Kidney (tissue), 14 donors: ENCODE results near the gene UNC13B. TPM values are rescaled to one million over a fixed set of nuclear protein-coding genes. Genes with fewer than 3 reads are reported as not detected.
"Not testable (repeated sequence)": the region's sequence is repeated elsewhere in the genome, so short reads cannot be mapped to it uniquely, and the experiment has no call there.

Experiments used
- DNase-seq, 5 donors: peaks; one replicate each; pipeline ENCODE4 v3.0.0-alpha.2; 2013 to 2020
- FAIRE-seq: peaks from 2 replicates; lab custom pipeline; 2012; peaks lifted over from hg19 to GRCh38; lab: Jason Lieb, UNC
- H3K27ac ChIP-seq, 2 donors: one replicate each; pipeline ENCODE4 v1.7.0; 2013; ENCODE audit warnings: low read depth in 2 of 2, low read length in 2 of 2, inconsistent platforms in 1 of 2
- H3K27me3 ChIP-seq: one replicate; pipeline ENCODE4 v1.7.1; 2013; ENCODE audit warnings: low read length, inconsistent platforms; ENCODE audit not compliant: control insufficient read depth, insufficient read depth
- H3K36me3 ChIP-seq, 3 donors: one replicate each; pipeline versions ENCODE4 v1.7.0 to v1.7.1; 2013; ENCODE audit warnings: low read length in 3 of 3, control low read depth in 1 of 3, inconsistent platforms in 1 of 3; ENCODE audit not compliant: insufficient read depth in 3 of 3, control insufficient read depth in 2 of 3
- H3K4me1 ChIP-seq, 3 donors: one replicate each; pipeline versions ENCODE4 v1.7.0 to v1.7.1; 2013; ENCODE audit warnings: low read length in 3 of 3, inconsistent platforms in 1 of 3, low read depth in 1 of 3; ENCODE audit not compliant: control insufficient read depth in 2 of 3, insufficient read depth in 2 of 3
- H3K4me3 ChIP-seq, 3 donors: one replicate each; pipeline versions ENCODE4 v1.7.0 to v1.8.1; 2013; ENCODE audit warnings: low read length in 3 of 3, control low read depth in 1 of 3, inconsistent platforms in 1 of 3
- H3K9ac ChIP-seq, 3 donors: one replicate each; pipeline versions ENCODE4 v1.7.0 to v1.7.1; 2013; ENCODE audit warnings: low read length in 3 of 3, control low read depth in 1 of 3, inconsistent platforms in 1 of 3
- H3K9me3 ChIP-seq, 3 donors: one replicate each; pipeline versions ENCODE4 v1.7.0 to v1.7.1; 2013; ENCODE audit warnings: low read length in 3 of 3, control low read depth in 1 of 3, inconsistent platforms in 1 of 3; ENCODE audit not compliant: control insufficient read depth in 2 of 3, insufficient read depth in 1 of 3
- intact Hi-C: fragments of 100-400 bp; cut with DNase I; formaldehyde crosslinking; loops from one replicate; pipeline ENCODE4 v1.11.1; 2022
- polyA plus RNA-seq: library from polyadenylated mRNA; stranded (reverse); fragments of 350-450 nt; fragmentation: Illumina TruSeq; extraction: RNeasy Lipid Tissue Mini Kit (QIAGEN cat#74804); gene quantifications from one replicate; pipeline ENCODE4 v1.2.3, GENCODE V29; 2014; ENCODE audit warnings: low read depth, low replicate concordance; ENCODE audit not compliant: insufficient read depth
- total RNA-seq: library from RNA; stranded (reverse); fragmentation: NEBNext Ultra II Directional; extraction: Animal tissue kit (Norgen Biotek cat#: 25700); gene quantifications from one replicate; pipeline ENCODE4 v1.2.1, GENCODE V29; 2021
- TF ChIP-seq, protein P1 (sequence below): IDR thresholded peaks from 3 replicates; pipeline ENCODE4 v1.5.1; 2012; ENCODE audit warnings: mild to moderate bottlenecking, moderate library complexity, borderline replicate concordance; ENCODE audit not compliant: insufficient read depth; ENCODE audit errors: extremely low read depth
- donor health status: control.
- donor health status: control.
- donor health status: control.
- donor health status: control.
- donor health status: control.
- donor health status: DM: yes; HTN: yes; CAD: no.
- donor health status: Normal renal cell carcinoma (clear cell type).

UNC13B gene
- total and polyA plus RNA-seq, 2 donors from 2014 or later: 20.8 to 43.6 TPM

DNA sequence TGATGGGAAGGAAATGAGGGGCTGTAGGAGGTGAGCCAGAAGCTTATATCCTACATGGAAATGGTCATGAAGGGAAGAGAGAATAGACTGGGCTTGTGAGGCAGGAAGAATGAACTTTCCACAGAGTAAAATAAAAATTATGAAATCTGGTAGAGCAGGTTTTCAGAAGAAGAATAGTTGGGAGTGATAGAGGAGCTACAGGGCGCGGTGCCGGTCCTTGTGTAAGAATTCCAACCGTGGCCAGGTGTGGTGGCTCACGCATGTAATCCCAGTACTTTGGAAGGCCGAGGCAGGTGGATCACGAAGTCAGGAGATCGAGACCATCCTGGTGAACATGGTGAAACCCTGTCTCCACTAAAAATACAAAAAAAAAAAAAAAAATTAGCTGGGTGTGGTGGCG lies 8.9 kb upstream of the UNC13B start:
- no peak overlapping the region for H3K9ac ChIP-seq
- intact Hi-C loops: no loop called here
- peaks cover 0 to 8% (median 0%) of the 10 kb centered on the region in 3 donors for H3K9me3 ChIP-seq
- H3K36me3 ChIP-seq: no peaks in the 10 kb centered on the region
- DNase-seq: no peak
- no peaks in the 10 kb centered on the region for H3K27me3 ChIP-seq
- FAIRE-seq: no peak
- no peaks in the 10 kb centered on the region for H3K4me1 ChIP-seq
- TF ChIP-seq, protein P1, sequence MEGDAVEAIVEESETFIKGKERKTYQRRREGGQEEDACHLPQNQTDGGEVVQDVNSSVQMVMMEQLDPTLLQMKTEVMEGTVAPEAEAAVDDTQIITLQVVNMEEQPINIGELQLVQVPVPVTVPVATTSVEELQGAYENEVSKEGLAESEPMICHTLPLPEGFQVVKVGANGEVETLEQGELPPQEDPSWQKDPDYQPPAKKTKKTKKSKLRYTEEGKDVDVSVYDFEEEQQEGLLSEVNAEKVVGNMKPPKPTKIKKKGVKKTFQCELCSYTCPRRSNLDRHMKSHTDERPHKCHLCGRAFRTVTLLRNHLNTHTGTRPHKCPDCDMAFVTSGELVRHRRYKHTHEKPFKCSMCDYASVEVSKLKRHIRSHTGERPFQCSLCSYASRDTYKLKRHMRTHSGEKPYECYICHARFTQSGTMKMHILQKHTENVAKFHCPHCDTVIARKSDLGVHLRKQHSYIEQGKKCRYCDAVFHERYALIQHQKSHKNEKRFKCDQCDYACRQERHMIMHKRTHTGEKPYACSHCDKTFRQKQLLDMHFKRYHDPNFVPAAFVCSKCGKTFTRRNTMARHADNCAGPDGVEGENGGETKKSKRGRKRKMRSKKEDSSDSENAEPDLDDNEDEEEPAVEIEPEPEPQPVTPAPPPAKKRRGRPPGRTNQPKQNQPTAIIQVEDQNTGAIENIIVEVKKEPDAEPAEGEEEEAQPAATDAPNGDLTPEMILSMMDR: no peak
- no peak overlapping the region for H3K4me3 ChIP-seq
- no peak overlapping the region for H3K27ac ChIP-seq

DNA sequence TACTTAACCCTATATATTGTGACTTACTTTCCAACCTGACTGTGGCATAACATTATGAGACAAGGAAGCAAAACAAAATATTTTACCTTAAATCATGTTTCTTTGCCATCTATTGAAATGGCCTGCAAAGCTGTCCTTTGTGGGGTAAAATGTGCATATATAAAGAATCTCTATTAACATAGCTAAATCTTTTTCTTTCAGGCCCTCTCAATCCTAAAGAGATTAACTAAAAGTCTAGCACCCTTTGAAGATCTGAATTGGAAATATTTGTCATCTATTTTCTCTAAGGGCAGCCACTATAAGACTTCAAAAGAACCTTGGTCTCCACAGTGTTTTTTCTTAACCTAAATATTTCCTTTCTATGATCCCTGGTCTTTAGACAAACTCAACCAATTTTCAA lies 5.0 kb upstream of the UNC13B start:
- intact Hi-C loops: no loop called here
- H3K4me3 ChIP-seq: no peak overlapping the region
- no peak overlapping the region for H3K27ac ChIP-seq
- TF ChIP-seq, protein P1: no peak
- no peaks in the 10 kb centered on the region for H3K27me3 ChIP-seq
- no peak for FAIRE-seq
- no peak overlapping the region for H3K9ac ChIP-seq
- no peak for DNase-seq
- H3K36me3 ChIP-seq: no peaks in the 10 kb centered on the region
- no peaks in the 10 kb centered on the region for H3K9me3 ChIP-seq
- no peaks in the 10 kb centered on the region for H3K4me1 ChIP-seq

- H3K4me3 ChIP-seq, intact Hi-C loops, H3K36me3 ChIP-seq, H3K27me3 ChIP-seq, FAIRE-seq, H3K4me1 ChIP-seq, H3K27ac ChIP-seq, DNase-seq, H3K9me3 ChIP-seq, H3K9ac ChIP-seq: not testable (repeated sequence)
Observed at GRCh38 chr9:35157836-35158235, 4.0 kb upstream of the UNC13B start.

DNA sequence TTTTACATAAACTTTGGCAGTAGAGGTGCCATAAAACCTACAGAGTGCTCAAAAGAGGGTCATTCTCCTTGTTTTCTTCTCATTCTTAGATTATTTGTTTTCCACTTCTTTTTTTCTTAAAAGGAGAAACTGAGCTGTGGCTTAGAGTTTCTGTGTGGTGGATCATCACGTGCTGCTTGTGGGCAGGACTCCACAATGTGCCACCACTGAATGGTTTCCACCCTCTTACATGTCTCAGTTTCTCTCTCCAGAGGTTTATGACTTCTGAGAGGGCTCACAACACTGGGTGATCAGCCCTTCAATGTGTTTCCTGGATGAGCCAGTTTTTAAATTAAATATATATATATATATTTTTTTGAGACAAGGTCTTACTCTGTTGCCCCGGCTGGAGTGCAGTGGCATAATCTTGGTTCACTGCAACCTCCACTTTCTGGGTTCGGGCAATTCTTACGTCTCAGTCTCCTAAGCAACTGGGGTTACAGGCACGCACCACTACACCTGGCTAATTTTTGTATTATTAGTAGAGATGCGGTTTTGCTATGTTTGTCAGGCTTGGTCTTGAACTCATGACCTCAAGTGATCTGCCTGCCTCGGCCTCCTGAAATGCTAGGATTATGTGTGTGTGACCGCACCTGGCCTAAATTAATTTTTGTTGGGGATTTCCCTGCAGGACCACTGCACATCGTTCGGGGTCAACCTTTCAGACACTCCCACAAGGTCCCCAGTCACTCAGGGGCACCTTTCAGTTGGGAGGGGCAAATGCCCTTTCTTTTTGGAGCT lies 3.1 kb upstream of the UNC13B start:
- intact Hi-C loops: no loop called here
- no peaks in the 10 kb centered on the region for H3K27me3 ChIP-seq
- H3K4me1 ChIP-seq: peaks cover 0 to 4% (median 3%) of the 10 kb centered on the region in 3 donors
- H3K27ac ChIP-seq: no peak overlapping the region
- DNase-seq: no peak
- H3K9me3 ChIP-seq: no peaks in the 10 kb centered on the region
- no peak for FAIRE-seq
- no peak overlapping the region for H3K4me3 ChIP-seq
- TF ChIP-seq, protein P1: no peak
- no peak overlapping the region for H3K9ac ChIP-seq
- no peaks in the 10 kb centered on the region for H3K36me3 ChIP-seq
